Neuronal stem cell (in vitro differentiated cells): ENCODE results near the gene CABLES2.

Source experiments
- DNase-seq: peaks from one replicate; pipeline ENCODE4 v3.0.0-alpha.2; 2013; ENCODE audit warnings: low spot score
- H2AFZ ChIP-seq: one replicate; pipeline ENCODE4 v1.6.1; 2013; ENCODE audit warnings: mild to moderate bottlenecking, low read length, inconsistent platforms
- H2AK5ac ChIP-seq: 2 replicates; pipeline ENCODE4 v1.6.1; 2013; ENCODE audit warnings: low read depth, mild to moderate bottlenecking, inconsistent platforms, low read length, moderate library complexity, mixed read lengths
- H2BK120ac ChIP-seq: 2 replicates; pipeline ENCODE4 v1.6.1; 2013; ENCODE audit warnings: low read depth, mild to moderate bottlenecking, inconsistent platforms, low read length, moderate library complexity, mixed read lengths
- H2BK12ac ChIP-seq: one replicate; pipeline ENCODE4 v1.6.1; 2013; ENCODE audit warnings: low read length, inconsistent platforms
- H2BK15ac ChIP-seq: 2 replicates; pipeline ENCODE4 v1.6.1; 2013; ENCODE audit warnings: mild to moderate bottlenecking, low read length, inconsistent platforms, mixed read lengths
- H2BK5ac ChIP-seq: one replicate; pipeline ENCODE4 v1.6.1; 2013; ENCODE audit warnings: inconsistent platforms, mild to moderate bottlenecking, low read length, moderate library complexity
- H3K14ac ChIP-seq: one replicate; pipeline ENCODE4 v1.6.1; 2013; ENCODE audit warnings: low read length, inconsistent platforms
- H3K18ac ChIP-seq: 2 replicates; pipeline ENCODE4 v1.6.1; 2013; ENCODE audit warnings: low read length, inconsistent platforms
- H3K23ac ChIP-seq: 2 replicates; pipeline ENCODE4 v1.6.1; 2013; ENCODE audit warnings: low read depth, mild to moderate bottlenecking, mixed read lengths, low read length, inconsistent platforms; ENCODE audit not compliant: poor library complexity
- H3K27ac ChIP-seq: replicated peaks from 3 replicates; pipeline ENCODE4 v1.5.1; 2013; ENCODE audit warnings: low read length, inconsistent platforms
- H3K27me3 ChIP-seq, 3 experiments: 2 replicates each; pipeline ENCODE4 v1.6.1; 2013; ENCODE audit warnings: low read length in 3 of 3, mild to moderate bottlenecking in 2 of 3, inconsistent platforms in 1 of 3, low read depth in 1 of 3, mixed read lengths in 1 of 3, moderate library complexity in 1 of 3; ENCODE audit not compliant: control insufficient read depth in 3 of 3, insufficient read depth in 3 of 3
- H3K36me3 ChIP-seq, 2 donors: replicated peaks in 1 of 2; 2 replicates each; pipeline ENCODE4 v1.6.1; 2013; ENCODE audit warnings: low read length in 2 of 2; ENCODE audit not compliant: control insufficient read depth in 2 of 2, insufficient read depth in 2 of 2
- H3K4ac ChIP-seq: 2 replicates; pipeline ENCODE4 v1.6.1; 2013; ENCODE audit warnings: inconsistent platforms, mild to moderate bottlenecking, low read length, moderate library complexity
- H3K4me1 ChIP-seq, 2 donors: 1 replicate in 1 of 2; 2 replicates in 1 of 2; pipeline ENCODE4 v1.6.1; 2013; ENCODE audit warnings: low read length in 2 of 2, low read depth in 1 of 2; ENCODE audit not compliant: control insufficient read depth in 2 of 2, insufficient read depth in 1 of 2
- H3K4me2 ChIP-seq: one replicate; pipeline ENCODE4 v1.6.1; 2013; ENCODE audit warnings: mild to moderate bottlenecking, low read length, inconsistent platforms; ENCODE audit not compliant: insufficient read depth, poor library complexity, severe bottlenecking
- H3K4me3 ChIP-seq, 2 donors: 2 replicates each; pipeline ENCODE4 v1.5.1; 2013; ENCODE audit warnings: low read length in 2 of 2, mild to moderate bottlenecking in 2 of 2, inconsistent platforms in 1 of 2, moderate library complexity in 1 of 2
- H3K79me1 ChIP-seq: one replicate; pipeline ENCODE4 v1.6.1; 2013; ENCODE audit warnings: low read depth, mild to moderate bottlenecking, inconsistent platforms, low read length, moderate library complexity
- H3K9ac ChIP-seq: one replicate; pipeline ENCODE4 v1.6.1; 2013; ENCODE audit warnings: mild to moderate bottlenecking, low read depth, low read length, inconsistent platforms; ENCODE audit not compliant: poor library complexity
- H3K9me3 ChIP-seq, 2 donors: replicated peaks in 1 of 2; 2 replicates each; pipeline versions ENCODE3 to v1.6.1; 2013; ENCODE audit warnings: low read length in 2 of 2, mild to moderate bottlenecking in 2 of 2, inconsistent platforms in 1 of 2, low read depth in 1 of 2, mixed read lengths in 1 of 2, moderate library complexity in 1 of 2; ENCODE audit not compliant: control insufficient read depth in 2 of 2, insufficient read depth in 1 of 2
- H4K8ac ChIP-seq: one replicate; pipeline ENCODE4 v1.6.1; 2013; ENCODE audit warnings: low read depth, mild to moderate bottlenecking, inconsistent platforms, low read length, moderate library complexity
- H4K91ac ChIP-seq: one replicate; pipeline ENCODE4 v1.6.1; 2013; ENCODE audit warnings: low read length, low read depth, mild to moderate bottlenecking, inconsistent platforms; ENCODE audit not compliant: poor library complexity
- WGBS, 2 donors: extraction: QIAGEN DNeasy Blood & Tissue Kit; methylation state at CpG; one replicate each; pipeline ENCODE4 v1.1.7; 2013; ENCODE audit warnings: missing lambda C conversion rate in 2 of 2, mixed read lengths in 1 of 2; ENCODE audit not compliant: insufficient read length in 2 of 2, insufficient replicate concordance in 1 of 2; ENCODE audit errors: extremely low coverage in 2 of 2; 5-methylcytosine and 5-hydroxymethylcytosine counted together

The CABLES2 gene

GRCh38 chr20:62371588-62372041 lies 35.5 kb downstream of the CABLES2 start:
- WGBS, 2 donors: no CpG with 5 or more reads among the region's 8 CpGs

GRCh38 chr20:62370807-62371587 lies 36.1 kb downstream of the CABLES2 start:
- peak overlapping the region; percentile 96 for H2BK5ac ChIP-seq
- H4K8ac ChIP-seq: no peak overlapping the region
- H3K4ac ChIP-seq: no peak overlapping the region
- H2AK5ac ChIP-seq: peak overlapping the region; percentile 100
- peaks cover 35 to 44% of the 10 kb centered on the region in 2 donors for H3K4me1 ChIP-seq
- H3K36me3 ChIP-seq: no peaks in the 10 kb centered on the region
- no peak overlapping the region for H3K4me3 ChIP-seq
- no peak overlapping the region for H3K14ac ChIP-seq
- H3K9ac ChIP-seq: peak overlapping the region; percentile 64
- H2AFZ ChIP-seq: peak overlapping the region; percentile 36
- H4K91ac ChIP-seq: peak overlapping the region; percentile 95
- H3K27ac ChIP-seq: peak overlapping the region; percentile 15
- no peak overlapping the region for H3K4me2 ChIP-seq
- H3K79me1 ChIP-seq: peaks cover 7% of the 10 kb centered on the region
- no peak for DNase-seq
- H2BK12ac ChIP-seq: peak overlapping the region; percentile 97
- H3K23ac ChIP-seq: peak overlapping the region; percentile 68
- WGBS, 2 donors: no CpG with 5 or more reads among the region's 18 CpGs
- H3K9me3 ChIP-seq: peaks cover 3 to 9% of the 10 kb centered on the region in 2 donors
- H2BK120ac ChIP-seq: no peak overlapping the region
- H3K18ac ChIP-seq: peak overlapping the region; percentile 6
- peak overlapping the region; percentile 100 for H2BK15ac ChIP-seq
- no peaks in the 10 kb centered on the region for H3K27me3 ChIP-seq

More at GRCh38 chr20:62371588-62372041, 35.5 kb downstream of the CABLES2 start:
- Histone ChIP-seq H3K14ac (no peak overlapping the region), H3K9me3 (peaks cover 3 to 9% of the 10 kb centered on the region in 2 donors), H4K8ac (no peak overlapping the region), H3K27ac (no peak overlapping the region), H2BK5ac (peak overlapping the region; percentile 72), H2BK15ac (peak overlapping the region; percentile 99), H3K4me2 (no peak overlapping the region), H3K18ac (peak overlapping the region; percentile 6), H3K4me3 (no peak overlapping the region), H3K9ac (no peak overlapping the region), H3K36me3 (no peaks in the 10 kb centered on the region), H2AK5ac (peak overlapping the region; percentile 12), H3K27me3 (no peaks in the 10 kb centered on the region), H3K4ac (no peak overlapping the region), H3K4me1 (peaks cover 35 to 45% of the 10 kb centered on the region in 2 donors), H4K91ac (no peak overlapping the region), H2AFZ (no peak overlapping the region), H2BK12ac (peak overlapping the region; percentile 63), H2BK120ac (no peak overlapping the region), H3K79me1 (peaks cover 7% of the 10 kb centered on the region), H3K23ac (peak overlapping the region; percentile 73)
- no peak for DNase-seq

GRCh38 chr20:62370115-62370806 lies 36.8 kb downstream of the CABLES2 start:
- peak overlapping the region; percentile 79 for H4K91ac ChIP-seq
- H3K27me3 ChIP-seq: no peaks in the 10 kb centered on the region
- H4K8ac ChIP-seq: no peak overlapping the region
- no peak overlapping the region for H3K4me2 ChIP-seq
- H3K36me3 ChIP-seq: no peaks in the 10 kb centered on the region
- peaks cover 3 to 9% of the 10 kb centered on the region in 2 donors for H3K9me3 ChIP-seq
- peak overlapping the region; percentile 100 for H2BK15ac ChIP-seq
- H3K18ac ChIP-seq: peak overlapping the region; percentile 94
- peak overlapping the region; percentile 36 for H2AFZ ChIP-seq
- H3K79me1 ChIP-seq: peaks cover 11% of the 10 kb centered on the region
- H2BK5ac ChIP-seq: peak overlapping the region; percentile 96
- no peak overlapping the region for H3K4me3 ChIP-seq
- no CpG with 5 or more reads among the region's 19 CpGs for WGBS, 2 donors
- H3K14ac ChIP-seq: no peak overlapping the region
- H3K27ac ChIP-seq: no peak overlapping the region
- no peak for DNase-seq
- peaks cover 41 to 45% of the 10 kb centered on the region in 2 donors for H3K4me1 ChIP-seq
- peak overlapping the region; percentile 100 for H2AK5ac ChIP-seq
- H2BK12ac ChIP-seq: peak overlapping the region; percentile 98
- peak overlapping the region; percentile 21 for H2BK120ac ChIP-seq
- peak overlapping the region; percentile 77 for H3K9ac ChIP-seq
- H3K4ac ChIP-seq: peak overlapping the region; percentile 76
- peak overlapping the region; percentile 37 for H3K23ac ChIP-seq

- H2BK12ac ChIP-seq: peak overlapping the region; percentile 98
- no peaks in the 10 kb centered on the region for H3K27me3 ChIP-seq
- H2BK120ac ChIP-seq: peak overlapping the region; percentile 21
- WGBS, 2 donors: no CpG with 5 or more reads among the region's 4 CpGs
- no peak overlapping the region for H3K4me2 ChIP-seq
- H3K9ac ChIP-seq: peak overlapping the region; percentile 77
- peak overlapping the region; percentile 100 for H2AK5ac ChIP-seq
- H4K8ac ChIP-seq: no peak overlapping the region
- DNase-seq: no peak
- peak overlapping the region; percentile 37 for H3K23ac ChIP-seq
- peak overlapping the region; percentile 94 for H3K18ac ChIP-seq
- H3K36me3 ChIP-seq: no peaks in the 10 kb centered on the region
- H4K91ac ChIP-seq: peak overlapping the region; percentile 79
- H3K14ac ChIP-seq: no peak overlapping the region
- H2BK5ac ChIP-seq: peak overlapping the region; percentile 96
- no peak overlapping the region for H3K27ac ChIP-seq
- H3K79me1 ChIP-seq: peaks cover 13% of the 10 kb centered on the region
- no peak overlapping the region for H3K4ac ChIP-seq
- H3K4me1 ChIP-seq: peaks cover 41 to 45% of the 10 kb centered on the region in 2 donors
- H2BK15ac ChIP-seq: peak overlapping the region; percentile 100
- H2AFZ ChIP-seq: no peak overlapping the region
- peaks cover 3 to 9% of the 10 kb centered on the region in 2 donors for H3K9me3 ChIP-seq
- no peak overlapping the region for H3K4me3 ChIP-seq
Observed at GRCh38 chr20:62369815-62370114, 37.3 kb downstream of the CABLES2 start.
